ENCODE results near the gene EHBP1L1. TPM values are rescaled to one million over a fixed set of nuclear protein-coding genes. Genes with fewer than 3 reads are reported as not detected.

The EHBP1L1 gene
- total and polyA plus RNA-seq, 2 of the 8 experiments (the other 6 are each of a cell fraction or from before 2014, with no cell fraction given) = 4.3 to 6.6 TPM

GRCh38 chr11:65640483-65641296, 64.8 kb downstream of the EHBP1L1 start:
- DNase-seq (ENCODE audit: low read depth in 1 of 2, low spot score in 2 of 2) (no peak), FAIRE-seq (no peak)
- Histone ChIP-seq H2BK12ac (ENCODE audit: low read depth, low read length) (0 out of 2 replicates have a peak overlapping the region, but pooled peaks have one; percentile 80), H2AFZ (ENCODE audit: low read length) (no peak overlapping the region), H3K23ac (ENCODE audit: insufficient read length) (no peak overlapping the region), H3K18ac (ENCODE audit: extremely low read depth, low read length) (no peak overlapping the region), H4K91ac (replicated peaks; ENCODE audit: insufficient read length, low read length) (no peak overlapping the region), H3K4ac (replicated peaks; ENCODE audit: insufficient read length, low read depth, low read length) (no peak overlapping the region), H2BK15ac (ENCODE audit: low read length) (0 out of 2 replicates have a peak overlapping the region, but pooled peaks have one; percentile 16), H3K27me3 (replicated peaks in 1 of 4; ENCODE audit: control insufficient read depth in 3 of 4, extremely low read depth in 1 of 4, insufficient read depth in 3 of 4, low read length in 3 of 4) (peaks cover 0 to 4% (median 2%) of the 10 kb centered on the region in 4 experiments; a peak in 2 of 7 replicates), H2AK5ac (ENCODE audit: low read depth, low read length) (no peak overlapping the region), H2BK5ac (ENCODE audit: low read depth, low read length) (peak overlapping the region; percentile 40; the same call in 1 of the 2 replicates), H4K8ac (ENCODE audit: extremely low read depth, insufficient read depth, low read length) (no peak overlapping the region; the same call in 1 of the 2 replicates), H3K27ac (ENCODE audit: low read depth, low read length) (no peak overlapping the region), H3K4me1 (replicated peaks in 1 of 4; ENCODE audit: control insufficient read depth in 3 of 4, insufficient read depth in 4 of 4, low read length in 3 of 4) (peaks cover 3 to 37% (median 22%) of the 10 kb centered on the region in 4 experiments), H3K56ac (replicated peaks; ENCODE audit: insufficient read length, low read depth, low read length) (no peak overlapping the region), H4K5ac (ENCODE audit: insufficient read length, low read depth, low read length) (no peak overlapping the region), H3K9ac (replicated peaks in 1 of 4; ENCODE audit: extremely low read depth in 1 of 4, low read depth in 3 of 4, low read length in 3 of 4) (no peak overlapping the region), H3K14ac (ENCODE audit: insufficient read length) (no peak overlapping the region), H3K79me1 (ENCODE audit: low read depth, low read length) (no peaks in the 10 kb centered on the region; the same call in 1 of the 2 replicates), H4K20me1 (replicated peaks in 1 of 2; ENCODE audit: control insufficient read depth in 1 of 2, insufficient read depth in 2 of 2, low read length in 2 of 2) (peaks cover 0 to 9% of the 10 kb centered on the region in 2 experiments), H3K23me2 (ENCODE audit: low read depth, low read length) (peaks cover 8% of the 10 kb centered on the region; the same call in 1 of the 2 replicates), H3K4me3 (ENCODE audit: extremely low read depth in 1 of 4, insufficient read depth in 2 of 4, low read depth in 3 of 4, low read length in 4 of 4) (no peak overlapping the region), H3K79me2 (ENCODE audit: control insufficient read depth in 1 of 2, insufficient read depth in 2 of 2, low read length in 2 of 2) (no peaks in the 10 kb centered on the region), H2BK120ac (replicated peaks; ENCODE audit: low read depth, low read length) (no peak overlapping the region), H3K4me2 (ENCODE audit: insufficient read depth in 1 of 2, low read depth in 2 of 2, low read length in 2 of 2) (no peak overlapping the region; a peak in 1 of 4 replicates), H3K9me3 (ENCODE audit: insufficient read depth in 2 of 2, low read depth in 1 of 2, low read length in 1 of 2) (no peaks in the 10 kb centered on the region), H3K36me3 (ENCODE audit: control insufficient read depth in 2 of 4, insufficient read depth in 4 of 4, low read length in 3 of 4) (peaks cover 2 to 12% (median 6%) of the 10 kb centered on the region in 4 experiments; a peak in 6 of 8 replicates), H2BK20ac (ENCODE audit: low read length) (no peak overlapping the region)
- WGBS, 2 experiments (ENCODE audit: extremely low coverage in 1 of 2, insufficient coverage in 1 of 2, insufficient read length in 1 of 2, insufficient replicate concordance in 2 of 2, low coverage in 1 of 2, low lambda C conversion rate in 2 of 2, missing lambda C conversion rate in 1 of 2) = 94% methylated on average over 35 of the region's 35 CpGs; no CpG with 5 or more reads in 1 of the 2 experiments
- ChIA-PET CTCF (ENCODE audit: partially characterized antibody) (interaction anchor here (0.8 to 2.4 kb wide), 8 partner anchors 12 to 984 kb away, joined by 3 to 12 read pairs (median 4); partner anchors contain the start of genes AP5B1 and KAT5), POLR2A (ENCODE audit: partially characterized antibody) (interaction anchor here (1.1 to 6.9 kb wide), 6 partner anchors 10 to 218 kb away, joined by 3 to 56 read pairs (median 8); partner anchors contain the start of genes CFL1 and RELA)
- TF ChIP-seq TAF7 (optimal IDR thresholded peaks at IDR 0.05; ENCODE audit: borderline replicate concordance, low read depth, low read length) (no peak), USF2 (IDR thresholded peaks at IDR 0.05; ENCODE audit: low read length) (no peak), YY1 (IDR thresholded peaks at IDR 0.05; ENCODE audit: low read depth, low read length) (no peak), GABPA (IDR thresholded peaks at IDR 0.05; ENCODE audit: borderline replicate concordance, insufficient read depth, low read length) (no peak), RXRA (IDR thresholded peaks at IDR 0.05; ENCODE audit: insufficient read depth, low read depth, low read length) (no peak), HDAC2 (IDR thresholded peaks at IDR 0.05; ENCODE audit: borderline replicate concordance in 1 of 2, low read depth in 2 of 2, low read length in 2 of 2) (no peak), KDM1A (IDR thresholded peaks at IDR 0.05; ENCODE audit: borderline replicate concordance, low read length) (no peak), EP300 (IDR thresholded peaks at IDR 0.05; ENCODE audit: borderline replicate concordance in 1 of 2, low read depth in 2 of 2, low read length in 2 of 2) (no peak), FOSL1 (IDR thresholded peaks at IDR 0.05; ENCODE audit: insufficient read depth, low read depth, low read length) (no peak)
